ENCODE measurements around the gene ZFYVE28. TPM values are rescaled to one million over a fixed set of nuclear protein-coding genes. Genes with fewer than 3 reads are reported as not detected.

The ZFYVE28 gene
- total RNA-seq, 6 experiments from 2014 or later = 2.5 to 9.6 (median 4.8) TPM

DNA sequence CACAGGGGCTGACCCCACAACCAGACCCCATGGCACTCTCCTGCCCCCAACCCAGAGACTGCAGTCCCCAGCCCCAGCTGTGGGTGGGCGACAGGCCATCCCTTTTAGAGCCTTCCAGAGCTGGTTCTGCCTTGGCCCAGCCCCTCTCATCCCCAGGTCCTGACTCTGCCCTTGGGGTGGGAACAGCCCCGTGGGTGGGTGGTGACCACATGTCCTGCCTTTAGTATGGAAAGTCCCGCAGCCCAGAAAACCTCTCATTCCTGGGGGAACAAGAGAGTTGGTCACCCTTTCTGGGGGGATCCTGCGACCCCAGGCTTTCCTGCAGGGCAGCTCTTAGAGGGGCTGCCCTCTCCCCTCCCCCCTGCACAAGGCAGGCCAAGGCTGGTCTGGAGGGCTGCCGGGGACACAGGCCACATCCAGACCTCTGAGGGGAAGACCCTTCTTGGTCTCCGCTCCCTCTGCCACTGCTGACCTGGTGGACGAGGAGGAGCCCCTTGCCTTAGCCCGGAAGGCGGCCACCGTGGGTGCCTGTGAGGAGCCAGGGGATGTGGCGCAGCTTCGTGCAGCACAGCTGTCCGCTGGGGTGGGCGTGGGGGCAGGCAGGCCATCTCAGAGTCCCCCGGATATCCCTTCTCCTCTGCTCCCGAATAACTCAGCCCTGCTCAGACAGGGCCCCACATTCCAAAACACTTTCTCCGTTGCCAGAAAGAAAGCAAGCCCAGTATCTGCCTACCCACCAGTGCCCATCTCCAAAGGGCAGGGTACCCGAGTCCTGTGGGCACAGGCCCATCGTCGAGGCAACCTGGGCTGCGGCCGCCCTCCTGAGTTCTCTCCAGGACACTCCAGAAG, 149.9 kb downstream of the ZFYVE28 start:
- Histone ChIP-seq H3K27me3 (no peaks in the 10 kb centered on the region), H3K4me3 (no peak overlapping the region), H3K36me3 (no peaks in the 10 kb centered on the region), H3K4me1 (peaks cover 0 to 9% (median 1%) of the 10 kb centered on the region in 4 donors), H3K9me3 (no peaks in the 10 kb centered on the region), H3K27ac (no peak overlapping the region)
- intact Hi-C loops (cut with DNase I) = no loop called here
- no peak for ATAC-seq
- TF ChIP-seq, protein P1, sequence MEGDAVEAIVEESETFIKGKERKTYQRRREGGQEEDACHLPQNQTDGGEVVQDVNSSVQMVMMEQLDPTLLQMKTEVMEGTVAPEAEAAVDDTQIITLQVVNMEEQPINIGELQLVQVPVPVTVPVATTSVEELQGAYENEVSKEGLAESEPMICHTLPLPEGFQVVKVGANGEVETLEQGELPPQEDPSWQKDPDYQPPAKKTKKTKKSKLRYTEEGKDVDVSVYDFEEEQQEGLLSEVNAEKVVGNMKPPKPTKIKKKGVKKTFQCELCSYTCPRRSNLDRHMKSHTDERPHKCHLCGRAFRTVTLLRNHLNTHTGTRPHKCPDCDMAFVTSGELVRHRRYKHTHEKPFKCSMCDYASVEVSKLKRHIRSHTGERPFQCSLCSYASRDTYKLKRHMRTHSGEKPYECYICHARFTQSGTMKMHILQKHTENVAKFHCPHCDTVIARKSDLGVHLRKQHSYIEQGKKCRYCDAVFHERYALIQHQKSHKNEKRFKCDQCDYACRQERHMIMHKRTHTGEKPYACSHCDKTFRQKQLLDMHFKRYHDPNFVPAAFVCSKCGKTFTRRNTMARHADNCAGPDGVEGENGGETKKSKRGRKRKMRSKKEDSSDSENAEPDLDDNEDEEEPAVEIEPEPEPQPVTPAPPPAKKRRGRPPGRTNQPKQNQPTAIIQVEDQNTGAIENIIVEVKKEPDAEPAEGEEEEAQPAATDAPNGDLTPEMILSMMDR (IDR thresholded peaks at IDR 0.05) = no peak
- no peak for TF ChIP-seq POLR2A (IDR thresholded peaks at IDR 0.05)
- WGBS (ENCODE audit: insufficient coverage, low coverage, low lambda C conversion rate, missing lambda C conversion rate) = no CpG with 5 or more reads among the region's 22 CpGs
- peak in 1 of 3 donors; percentile 55 for DNase-seq

DNA sequence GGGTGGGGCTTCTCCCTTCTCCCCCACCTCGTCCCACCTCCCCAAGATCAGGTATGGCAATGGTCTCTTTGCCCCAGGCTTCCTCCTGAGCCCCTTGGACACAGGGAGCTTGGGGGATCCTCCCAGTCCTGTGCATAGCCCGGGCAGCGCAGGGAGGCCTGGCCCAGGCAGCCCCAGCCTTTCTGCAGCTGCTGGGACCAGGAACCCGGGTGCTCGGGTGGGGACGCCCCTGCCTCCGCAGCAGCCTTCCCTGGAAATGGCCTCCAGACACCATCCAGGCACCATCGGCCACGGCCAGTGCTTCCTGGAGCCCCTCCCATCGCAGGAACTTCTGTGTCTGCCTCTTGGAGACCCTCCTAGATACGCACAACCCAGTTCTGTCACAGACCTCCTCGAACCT, 150.6 kb downstream of the ZFYVE28 start:
- ATAC-seq = no peak
- H3K4me1 ChIP-seq = peaks cover 0 to 11% (median 1%) of the 10 kb centered on the region in 4 donors
- DNase-seq = no peak
- no CpG with 5 or more reads among the region's 12 CpGs for WGBS (ENCODE audit: insufficient coverage, low coverage, low lambda C conversion rate, missing lambda C conversion rate)
- no peak for TF ChIP-seq POLR2A (IDR thresholded peaks at IDR 0.05)
- TF ChIP-seq, protein P1 (IDR thresholded peaks at IDR 0.05) = no peak
- no peaks in the 10 kb centered on the region for H3K27me3 ChIP-seq
- H3K36me3 ChIP-seq = no peaks in the 10 kb centered on the region
- H3K4me3 ChIP-seq = no peak overlapping the region
- H3K27ac ChIP-seq = no peak overlapping the region
- no peaks in the 10 kb centered on the region for H3K9me3 ChIP-seq
- intact Hi-C loops (cut with DNase I) = no loop called here

DNA sequence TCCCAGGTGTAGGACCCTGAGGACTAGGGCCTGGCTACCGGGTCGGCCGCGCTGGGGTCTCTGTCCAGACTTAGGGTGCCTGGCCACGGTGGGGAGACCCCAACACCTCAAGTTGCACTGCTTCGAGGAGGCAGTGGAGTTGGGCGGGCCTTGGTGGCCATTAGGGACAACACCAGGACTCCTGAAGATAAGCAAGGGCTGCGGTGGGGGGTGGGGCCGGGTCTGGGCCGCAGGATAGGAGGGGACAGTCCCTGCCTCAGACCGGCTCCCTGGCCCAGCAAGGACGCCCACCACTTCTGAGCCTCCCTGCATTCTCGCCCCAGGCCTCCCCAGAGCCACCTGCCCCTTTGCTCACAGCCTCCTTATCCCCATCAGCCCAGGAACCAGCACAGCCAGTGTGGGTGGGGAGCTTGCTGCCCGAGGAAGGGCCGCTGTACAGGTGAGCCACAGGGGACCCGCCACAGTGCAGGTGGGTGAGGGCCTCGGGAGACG, 151.1 kb downstream of the ZFYVE28 start:
- WGBS (ENCODE audit: insufficient coverage, low coverage, low lambda C conversion rate, missing lambda C conversion rate) = no CpG with 5 or more reads among the region's 18 CpGs
- Histone ChIP-seq H3K27ac (no peak overlapping the region), H3K4me1 (peaks cover 0 to 14% (median 1%) of the 10 kb centered on the region in 4 donors), H3K27me3 (no peaks in the 10 kb centered on the region), H3K36me3 (no peaks in the 10 kb centered on the region), H3K4me3 (no peak overlapping the region), H3K9me3 (no peaks in the 10 kb centered on the region)
- ATAC-seq (no peak), DNase-seq (no peak)
- intact Hi-C loops (cut with DNase I) = no loop called here
- TF ChIP-seq, protein P1 (IDR thresholded peaks at IDR 0.05) = no peak
- no peak for TF ChIP-seq POLR2A (IDR thresholded peaks at IDR 0.05)

DNA sequence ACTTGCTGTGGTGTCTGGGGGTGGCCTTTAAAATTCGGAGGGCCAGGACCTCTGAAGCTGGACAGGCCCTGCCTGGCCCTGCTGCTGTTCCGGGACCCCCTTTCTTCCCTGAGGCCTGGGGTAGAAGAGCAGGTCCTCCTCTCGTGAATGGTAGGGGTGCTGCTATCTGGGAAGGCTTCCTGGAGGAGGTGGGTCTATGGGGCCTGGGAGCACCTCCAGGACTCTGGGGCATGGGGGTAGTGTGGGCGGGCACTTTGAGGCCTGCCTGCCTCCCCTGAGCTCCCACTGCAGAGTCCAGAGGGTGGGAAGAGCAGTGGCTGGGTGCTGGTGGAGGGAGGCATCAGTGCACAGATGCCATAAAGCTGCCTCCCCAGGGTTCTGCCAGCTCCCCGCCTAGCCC, 151.6 kb downstream of the ZFYVE28 start:
- WGBS (ENCODE audit: insufficient coverage, low coverage, low lambda C conversion rate, missing lambda C conversion rate) = 36% methylated on average over 2 of the region's 5 CpGs
- no peaks in the 10 kb centered on the region for H3K27me3 ChIP-seq
- H3K9me3 ChIP-seq = no peaks in the 10 kb centered on the region
- intact Hi-C loops (cut with DNase I) = no loop called here
- TF ChIP-seq POLR2A (IDR thresholded peaks at IDR 0.05) = no peak
- TF ChIP-seq, protein P1 (IDR thresholded peaks at IDR 0.05) = no peak
- H3K27ac ChIP-seq = no peak overlapping the region
- peaks cover 0 to 14% (median 1%) of the 10 kb centered on the region in 4 donors for H3K4me1 ChIP-seq
- no peaks in the 10 kb centered on the region for H3K36me3 ChIP-seq
- DNase-seq (no peak), ATAC-seq (no peak)
- no peak overlapping the region for H3K4me3 ChIP-seq
